HS-27A (cell line): ENCODE data around the gene BMPR2.

Experiments
- DNase-seq: peaks from one replicate; pipeline ENCODE4 v3.0.0-alpha.2; 2012; ENCODE audit warnings: low read depth, missing footprints

Gene BMPR2

DNA sequence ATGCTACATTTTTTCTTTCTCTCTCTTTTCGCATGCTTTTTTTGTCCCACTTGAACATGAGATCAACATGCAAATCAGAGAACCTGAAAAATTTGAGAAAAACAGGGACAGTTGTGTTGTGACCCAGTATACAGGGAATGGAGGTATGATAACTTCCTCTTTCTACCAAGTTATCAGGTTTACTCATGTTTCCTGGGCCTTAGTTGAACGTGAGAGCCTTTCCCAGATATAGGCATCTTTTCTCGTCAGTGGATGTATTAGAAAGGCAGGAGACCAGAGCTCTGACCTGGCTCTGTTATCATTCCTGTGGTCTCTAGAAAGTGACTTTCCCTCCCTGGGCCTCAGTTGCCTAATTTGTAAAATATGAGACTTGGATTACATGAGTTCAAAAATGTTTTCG lies 228.6 kb downstream of the BMPR2 start:
- DNase-seq = no peak

DNA sequence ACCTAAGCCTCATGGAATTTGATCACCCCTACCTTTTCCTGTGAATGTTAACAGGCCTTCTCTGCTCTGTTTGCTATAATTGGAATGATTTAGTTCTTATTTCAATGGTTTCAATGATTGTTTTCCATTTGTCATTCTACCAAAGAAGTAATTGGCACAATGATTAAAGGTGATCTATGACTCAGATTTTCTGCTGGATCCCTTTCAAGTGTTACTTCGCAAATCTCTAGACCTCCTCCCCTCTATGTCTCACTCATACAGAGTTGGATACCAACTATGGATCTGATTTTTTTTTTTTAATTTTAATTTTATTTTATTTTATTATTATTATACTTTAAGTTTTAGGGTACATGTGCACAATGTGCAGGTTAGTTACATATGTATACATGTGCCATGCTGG lies 229.0 kb downstream of the BMPR2 start:
- DNase-seq = no peak

DNA sequence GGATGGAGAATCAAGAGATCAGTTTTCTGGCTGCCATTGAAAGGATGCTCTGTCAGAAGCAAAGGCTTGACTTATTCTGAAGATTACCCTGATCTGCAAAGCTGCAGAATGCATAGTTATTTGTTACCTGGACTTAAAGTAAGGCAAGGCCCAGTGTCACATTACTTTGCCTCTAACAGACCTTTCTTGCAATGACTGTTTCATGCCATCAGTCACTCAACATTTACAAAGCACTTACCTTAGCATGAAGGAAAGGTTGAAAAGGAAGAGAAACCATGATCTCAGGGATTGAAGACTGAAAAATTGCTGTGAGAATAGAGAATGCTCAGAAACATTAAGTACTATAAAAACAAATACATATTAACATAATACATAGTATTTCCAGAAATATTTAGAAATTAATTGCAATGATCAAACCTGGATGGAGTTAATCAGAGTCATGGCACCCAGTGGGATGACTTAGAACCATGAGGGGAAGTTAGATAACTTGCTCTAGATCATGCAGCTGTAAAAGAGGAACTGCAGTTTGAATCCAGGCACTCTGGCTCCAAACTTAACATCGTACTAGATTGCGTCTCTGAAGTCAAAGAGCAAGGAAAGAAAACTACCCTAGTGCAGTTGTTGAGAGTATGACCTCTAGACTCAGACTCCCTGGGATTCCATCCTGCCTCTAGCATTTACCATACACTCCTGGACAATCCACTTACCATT lies 232.2 kb downstream of the BMPR2 start:
- DNase-seq = no peak

DNA sequence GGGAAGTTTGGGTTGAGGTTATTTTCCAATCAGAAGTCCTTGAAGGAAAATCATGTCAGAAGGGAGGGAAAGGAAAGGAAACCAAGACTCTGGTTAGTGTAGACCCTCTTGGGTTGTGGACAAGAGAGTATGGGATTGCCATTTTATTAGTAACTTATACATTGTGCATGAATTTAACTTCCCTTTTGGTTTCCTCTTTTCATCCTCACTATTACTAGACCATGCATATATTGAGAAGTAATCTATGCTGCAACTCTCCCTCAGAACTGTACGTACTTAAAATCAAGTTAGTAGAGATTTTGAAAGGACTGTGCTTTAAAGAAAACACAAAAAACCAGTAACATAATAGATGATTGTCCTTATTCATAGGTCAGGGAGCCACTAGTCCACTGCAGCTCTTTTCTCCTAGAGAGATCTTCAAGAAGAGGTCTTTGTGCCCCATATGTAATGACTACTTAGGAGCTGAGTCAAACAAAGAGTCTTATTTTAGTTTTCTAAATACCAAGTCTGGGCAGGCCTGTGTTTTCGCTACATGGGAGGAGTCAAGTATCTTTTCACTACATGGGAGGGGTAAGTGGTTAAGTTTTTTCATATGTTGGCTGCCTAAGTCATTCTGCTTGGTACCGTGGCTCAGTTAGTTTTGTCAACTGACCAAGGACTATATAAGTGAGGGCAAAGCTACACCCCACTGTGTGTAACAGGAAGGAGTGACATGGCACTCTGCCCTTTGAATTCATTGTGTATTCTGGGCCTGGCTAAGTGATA lies 233.4 kb downstream of the BMPR2 start:
- no peak for DNase-seq

DNA sequence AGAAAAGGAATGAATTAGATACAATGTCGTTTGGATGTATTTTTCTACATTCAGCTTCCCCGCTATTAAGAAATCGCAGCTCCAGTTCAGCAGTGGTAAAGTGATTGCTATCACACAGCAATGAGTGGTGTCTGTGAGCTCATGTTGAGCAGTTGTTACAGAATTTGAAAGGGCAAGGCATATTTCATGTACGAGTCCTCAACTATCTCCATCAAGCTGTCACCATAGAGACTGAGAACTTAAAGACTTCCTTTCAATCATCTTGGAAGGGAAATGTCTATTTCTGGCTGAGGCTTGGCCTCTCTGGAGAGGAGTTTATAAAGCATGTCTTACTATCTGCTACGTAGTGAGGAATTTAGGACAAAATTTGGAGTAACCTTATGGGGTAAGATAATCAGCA lies 234.3 kb downstream of the BMPR2 start:
- no peak for DNase-seq

DNA sequence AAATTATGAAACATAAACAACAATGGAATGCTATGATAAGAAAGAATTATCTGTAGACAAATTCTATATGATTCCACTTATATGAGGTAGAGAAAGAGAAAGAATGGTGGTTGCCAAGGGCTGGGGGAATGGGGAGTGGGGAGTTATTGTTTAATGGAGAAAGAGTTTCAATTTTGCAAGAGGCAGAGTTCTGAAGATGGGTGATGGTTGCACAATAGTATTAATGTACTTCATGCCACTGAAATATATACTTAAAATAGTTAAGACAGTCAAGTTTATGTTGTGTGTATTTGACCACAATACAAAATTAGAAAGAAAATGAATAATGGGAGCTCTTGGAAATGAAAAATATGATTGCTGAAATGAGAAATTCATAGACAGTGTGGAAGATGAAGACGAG lies 236.0 kb downstream of the BMPR2 start:
- DNase-seq = no peak

DNA sequence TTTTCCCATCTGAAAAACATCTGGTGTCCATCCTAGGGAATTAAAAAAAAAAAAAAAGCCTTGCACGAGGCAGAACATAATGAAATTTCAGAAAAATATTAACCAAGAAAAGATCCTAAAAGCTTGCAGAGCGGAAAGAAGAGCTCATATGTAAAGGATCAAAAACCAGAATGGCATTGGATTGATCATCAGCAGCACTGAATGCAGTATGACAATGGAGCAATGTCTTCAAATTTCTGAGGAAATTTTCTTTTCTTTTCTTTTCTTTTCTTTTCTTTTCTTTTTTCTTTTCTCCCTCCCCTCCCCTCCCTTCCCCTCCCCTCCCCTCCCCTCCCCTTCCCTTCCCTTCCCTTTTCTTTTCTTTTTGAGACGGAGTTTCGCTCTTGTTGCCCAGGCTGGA lies 237.4 kb downstream of the BMPR2 start:
- no peak for DNase-seq
